ENCODE measurements around the gene DYNC1H1. TPM values are rescaled to one million over a fixed set of nuclear protein-coding genes. Genes with fewer than 3 reads are reported as not detected.

Gene DYNC1H1
- total RNA-seq, 4 donors from 2014 or later: 608 to 897 (median 728) TPM

- H3K27me3 ChIP-seq: no peaks in the 10 kb centered on the region
- intact Hi-C loops (cut with DNase I): no loop called here
- 80% methylated on average over 22 of the region's 22 CpGs for WGBS
- peaks cover 9 to 25% (median 21%) of the 10 kb centered on the region in 4 donors for H3K4me1 ChIP-seq
- no peak overlapping the region for H3K4me3 ChIP-seq
- no peak for TF ChIP-seq EP300 (IDR thresholded peaks at IDR 0.05)
- no peak for TF ChIP-seq POLR2A (IDR thresholded peaks at IDR 0.05; ENCODE audit: low read depth)
- TF ChIP-seq POLR2AphosphoS5 (IDR thresholded peaks at IDR 0.05): peak; percentile 25 to 39
- TF ChIP-seq CTCF (IDR thresholded peaks at IDR 0.05): no peak
- H3K27ac ChIP-seq (replicated peaks in 1 of 4): peak overlapping the region; percentile 41 to 71 (median 56)
- DNase-seq (ENCODE audit: extremely low spot score): no peak
- no peaks in the 10 kb centered on the region for H3K9me3 ChIP-seq
- H3K36me3 ChIP-seq: peaks cover 89 to 100% (median 95%) of the 10 kb centered on the region in 4 donors
These were observed 79.1 kb downstream of the DYNC1H1 start for GRCh38 chr14:102043251-102044025.

- Histone ChIP-seq H3K9me3 (no peaks in the 10 kb centered on the region), H3K36me3 (peaks cover 89 to 100% (median 95%) of the 10 kb centered on the region in 4 donors), H3K27me3 (no peaks in the 10 kb centered on the region), H3K4me1 (peaks cover 9 to 26% (median 21%) of the 10 kb centered on the region in 4 donors), H3K4me3 (no peak overlapping the region), H3K27ac (replicated peaks in 1 of 4) (peak overlapping the region in 3 of 4 donors; percentile 44 to 71 (median 68))
- intact Hi-C loops (cut with DNase I): no loop called here
- TF ChIP-seq POLR2AphosphoS5 (IDR thresholded peaks at IDR 0.05) (no peak), POLR2A (IDR thresholded peaks at IDR 0.05; ENCODE audit: low read depth) (no peak), EP300 (IDR thresholded peaks at IDR 0.05) (no peak), CTCF (IDR thresholded peaks at IDR 0.05) (no peak)
- no peak for DNase-seq (ENCODE audit: extremely low spot score)
- 74% methylated on average over 10 of the region's 13 CpGs for WGBS
These were observed 80.2 kb downstream of the DYNC1H1 start for GRCh38 chr14:102044566-102044965.

- DNase-seq (ENCODE audit: extremely low spot score): peak; percentile 94
- no peaks in the 10 kb centered on the region for H3K27me3 ChIP-seq
- no peaks in the 10 kb centered on the region for H3K9me3 ChIP-seq
- TF ChIP-seq POLR2AphosphoS5 (IDR thresholded peaks at IDR 0.05) (peak in 1 of 2 donors; percentile 34), POLR2A (IDR thresholded peaks at IDR 0.05; ENCODE audit: low read depth) (no peak), CTCF (IDR thresholded peaks at IDR 0.05) (peak; percentile 39 to 49 (median 41))
- WGBS: 52% methylated on average over 22 of the region's 23 CpGs
- H3K27ac ChIP-seq (replicated peaks in 1 of 4): peak overlapping the region; percentile 5 to 63 (median 30)
- H3K36me3 ChIP-seq: peaks cover 85 to 100% (median 95%) of the 10 kb centered on the region in 4 donors
- H3K4me3 ChIP-seq: no peak overlapping the region
- peaks cover 9 to 36% (median 32%) of the 10 kb centered on the region in 4 donors for H3K4me1 ChIP-seq
- intact Hi-C loops (cut with DNase I): loop anchor here (5.0 kb wide), 1 partner anchor 51 kb away; no protein-coding TSS in a partner anchor
These were observed 82.2 kb downstream of the DYNC1H1 start for GRCh38 chr14:102046337-102047278.

- Histone ChIP-seq H3K4me1 (peaks cover 9 to 36% (median 32%) of the 10 kb centered on the region in 4 donors), H3K9me3 (no peaks in the 10 kb centered on the region), H3K4me3 (no peak overlapping the region), H3K27me3 (no peaks in the 10 kb centered on the region), H3K36me3 (peaks cover 71 to 100% (median 94%) of the 10 kb centered on the region in 4 donors), H3K27ac (replicated peaks in 1 of 4) (no peak overlapping the region)
- TF ChIP-seq POLR2A (IDR thresholded peaks at IDR 0.05; ENCODE audit: low read depth): no peak
- no peak for TF ChIP-seq CTCF (IDR thresholded peaks at IDR 0.05)
- no peak for TF ChIP-seq EP300 (IDR thresholded peaks at IDR 0.05)
- TF ChIP-seq POLR2AphosphoS5 (IDR thresholded peaks at IDR 0.05): no peak
- DNase-seq (ENCODE audit: extremely low spot score): no peak
- 85% methylated on average over 32 of the region's 33 CpGs for WGBS
- intact Hi-C loops (cut with DNase I): loop anchor here (5.0 kb wide), 1 partner anchor 49 kb away; no protein-coding TSS in a partner anchor
These were observed 83.6 kb downstream of the DYNC1H1 start for GRCh38 chr14:102047808-102048540.

Measured in esophagus muscularis mucosa (tissue), 4 donors.